Measurements from ENCODE around the gene GPX7. TPM values are rescaled to one million over a fixed set of nuclear protein-coding genes. Genes with fewer than 3 reads are reported as not detected.
A peak's percentile ranks its signal among the peaks of the same experiment; 100 is the strongest.

GPX7 gene
- total and polyA plus RNA-seq, 5 donors from 2014 or later = 12.3 to 43.5 (median 34.5) TPM

- H3K27ac ChIP-seq (ENCODE audit: insufficient read depth, low read length, poor library complexity, severe bottlenecking) = no peak overlapping the region
- peaks cover 10 to 38% (median 18%) of the 10 kb centered on the region in 4 donors for H3K4me1 Mint-ChIP-seq
- H3K9me3 ChIP-seq (ENCODE audit: control insufficient read depth in 2 of 2, low read length in 2 of 2) = no peaks in the 10 kb centered on the region
- ATAC-seq (ENCODE audit: low read depth in 2 of 2) (no peak), DNase-seq (no peak)
- no peaks in the 10 kb centered on the region for H3K4me1 ChIP-seq (ENCODE audit: control insufficient read depth, insufficient read depth, low read length, poor library complexity, severe bottlenecking)
- H3K4me3 Mint-ChIP-seq = no peak overlapping the region
- peaks cover 4% of the 10 kb centered on the region for H3K27me3 Mint-ChIP-seq
- peaks cover 27% of the 10 kb centered on the region for H3K36me3 Mint-ChIP-seq
- H3K27me3 ChIP-seq (ENCODE audit: control insufficient read depth, insufficient read depth, low read length) = no peaks in the 10 kb centered on the region
- H3K36me3 ChIP-seq (ENCODE audit: control insufficient read depth, insufficient read depth, low read length) = no peaks in the 10 kb centered on the region
- H3K4me3 ChIP-seq (ENCODE audit: low read depth, low read length) = no peak overlapping the region
- peaks cover 0 to 2% (median 0%) of the 10 kb centered on the region in 7 donors for H3K9me3 Mint-ChIP-seq
- H3K27ac Mint-ChIP-seq = no peak overlapping the region
Observed at GRCh38 chr1:52615489-52616042, 13.4 kb downstream of the GPX7 start.

GRCh38 chr1:52621950-52622349 lies 19.8 kb downstream of the GPX7 start:
- no peaks in the 10 kb centered on the region for H3K4me1 ChIP-seq (ENCODE audit: control insufficient read depth, insufficient read depth, low read length, poor library complexity, severe bottlenecking)
- DNase-seq (no peak), ATAC-seq (ENCODE audit: low read depth in 2 of 2) (no peak)
- H3K9me3 Mint-ChIP-seq = peaks cover 0 to 4% (median 0%) of the 10 kb centered on the region in 7 donors
- H3K4me3 Mint-ChIP-seq = no peak overlapping the region
- no peak overlapping the region for H3K27ac ChIP-seq (ENCODE audit: insufficient read depth, low read length, poor library complexity, severe bottlenecking)
- H3K4me3 ChIP-seq (ENCODE audit: low read depth, low read length) = no peak overlapping the region
- H3K27ac Mint-ChIP-seq = no peak overlapping the region
- no peaks in the 10 kb centered on the region for H3K27me3 Mint-ChIP-seq
- peaks cover 8 to 28% (median 12%) of the 10 kb centered on the region in 4 donors for H3K4me1 Mint-ChIP-seq
- H3K36me3 Mint-ChIP-seq = peaks cover 13% of the 10 kb centered on the region
- H3K27me3 ChIP-seq (ENCODE audit: control insufficient read depth, insufficient read depth, low read length) = no peaks in the 10 kb centered on the region
- peaks cover 3% of the 10 kb centered on the region in 2 experiments for H3K9me3 ChIP-seq (ENCODE audit: control insufficient read depth in 2 of 2, low read length in 2 of 2)
- no peaks in the 10 kb centered on the region for H3K36me3 ChIP-seq (ENCODE audit: control insufficient read depth, insufficient read depth, low read length)

GRCh38 chr1:52623812-52624211 lies 21.6 kb downstream of the GPX7 start:
- peaks cover 9 to 29% (median 14%) of the 10 kb centered on the region in 4 donors for H3K4me1 Mint-ChIP-seq
- ATAC-seq (ENCODE audit: low read depth in 2 of 2) (no peak), DNase-seq (no peak)
- Histone ChIP-seq H3K9me3 (ENCODE audit: control insufficient read depth in 2 of 2, low read length in 2 of 2) (peaks cover 3% of the 10 kb centered on the region in 2 experiments), H3K27ac (ENCODE audit: insufficient read depth, low read length, poor library complexity, severe bottlenecking) (no peak overlapping the region), H3K4me3 (ENCODE audit: low read depth, low read length) (no peak overlapping the region), H3K4me1 (ENCODE audit: control insufficient read depth, insufficient read depth, low read length, poor library complexity, severe bottlenecking) (no peaks in the 10 kb centered on the region), H3K36me3 (ENCODE audit: control insufficient read depth, insufficient read depth, low read length) (no peaks in the 10 kb centered on the region), H3K27me3 (ENCODE audit: control insufficient read depth, insufficient read depth, low read length) (no peaks in the 10 kb centered on the region)
- peaks cover 4% of the 10 kb centered on the region for H3K27me3 Mint-ChIP-seq
- peaks cover 7% of the 10 kb centered on the region for H3K36me3 Mint-ChIP-seq
- H3K27ac Mint-ChIP-seq = no peak overlapping the region
- no peak overlapping the region for H3K4me3 Mint-ChIP-seq
- peaks cover 0 to 4% (median 0%) of the 10 kb centered on the region in 7 donors for H3K9me3 Mint-ChIP-seq

- Histone ChIP-seq H3K4me3 (ENCODE audit: low read depth, low read length) (no peak overlapping the region), H3K9me3 (ENCODE audit: control insufficient read depth in 2 of 2, low read length in 2 of 2) (peaks cover 0 to under 1% of the 10 kb centered on the region in 2 experiments), H3K4me1 (ENCODE audit: control insufficient read depth, insufficient read depth, low read length, poor library complexity, severe bottlenecking) (peaks cover 8% of the 10 kb centered on the region), H3K36me3 (ENCODE audit: control insufficient read depth, insufficient read depth, low read length) (no peaks in the 10 kb centered on the region), H3K27ac (ENCODE audit: insufficient read depth, low read length, poor library complexity, severe bottlenecking) (no peak overlapping the region), H3K27me3 (ENCODE audit: control insufficient read depth, insufficient read depth, low read length) (no peaks in the 10 kb centered on the region)
- H3K36me3 Mint-ChIP-seq = peaks cover 4% of the 10 kb centered on the region
- peaks cover 8% of the 10 kb centered on the region for H3K27me3 Mint-ChIP-seq
- H3K9me3 Mint-ChIP-seq = peaks cover 0 to 1% (median 0%) of the 10 kb centered on the region in 7 donors
- peaks cover 10 to 42% (median 16%) of the 10 kb centered on the region in 4 donors for H3K4me1 Mint-ChIP-seq
- H3K4me3 Mint-ChIP-seq = no peak overlapping the region
- ATAC-seq (ENCODE audit: low read depth in 2 of 2) (no peak), DNase-seq (no peak)
- H3K27ac Mint-ChIP-seq = peak overlapping the region in 1 of 3 donors; percentile 3
Observed at GRCh38 chr1:52627028-52627427, 24.9 kb downstream of the GPX7 start.

- H3K27me3 Mint-ChIP-seq = peaks cover 10% of the 10 kb centered on the region
- no peak overlapping the region for H3K4me3 ChIP-seq (ENCODE audit: low read depth, low read length)
- peaks cover 23% of the 10 kb centered on the region for H3K4me1 ChIP-seq (ENCODE audit: control insufficient read depth, insufficient read depth, low read length, poor library complexity, severe bottlenecking)
- H3K27ac Mint-ChIP-seq = peak overlapping the region in 1 of 3 donors; percentile 82
- no peaks in the 10 kb centered on the region for H3K27me3 ChIP-seq (ENCODE audit: control insufficient read depth, insufficient read depth, low read length)
- peaks cover 0 to 1% (median 0%) of the 10 kb centered on the region in 7 donors for H3K9me3 Mint-ChIP-seq
- DNase-seq = no peak
- peaks cover 4% of the 10 kb centered on the region for H3K36me3 Mint-ChIP-seq
- ATAC-seq (ENCODE audit: low read depth in 2 of 2) = no peak
- H3K4me1 Mint-ChIP-seq = peaks cover 10 to 51% (median 19%) of the 10 kb centered on the region in 4 donors
- no peak overlapping the region for H3K27ac ChIP-seq (ENCODE audit: insufficient read depth, low read length, poor library complexity, severe bottlenecking)
- H3K4me3 Mint-ChIP-seq = peak overlapping the region in 1 of 4 donors; percentile 28
- no peaks in the 10 kb centered on the region for H3K9me3 ChIP-seq (ENCODE audit: control insufficient read depth in 2 of 2, low read length in 2 of 2)
- no peaks in the 10 kb centered on the region for H3K36me3 ChIP-seq (ENCODE audit: control insufficient read depth, insufficient read depth, low read length)
Observed at GRCh38 chr1:52628614-52629324, 26.6 kb downstream of the GPX7 start.

- peak overlapping the region in 2 of 4 donors; percentile 3 to 28 for H3K4me3 Mint-ChIP-seq
- ATAC-seq (ENCODE audit: low read depth in 2 of 2) (no peak), DNase-seq (no peak)
- Histone ChIP-seq H3K27me3 (ENCODE audit: control insufficient read depth, insufficient read depth, low read length) (no peaks in the 10 kb centered on the region), H3K4me1 (ENCODE audit: control insufficient read depth, insufficient read depth, low read length, poor library complexity, severe bottlenecking) (peaks cover 28% of the 10 kb centered on the region), H3K4me3 (ENCODE audit: low read depth, low read length) (no peak overlapping the region), H3K27ac (ENCODE audit: insufficient read depth, low read length, poor library complexity, severe bottlenecking) (no peak overlapping the region), H3K36me3 (ENCODE audit: control insufficient read depth, insufficient read depth, low read length) (no peaks in the 10 kb centered on the region), H3K9me3 (ENCODE audit: control insufficient read depth in 2 of 2, low read length in 2 of 2) (no peaks in the 10 kb centered on the region)
- H3K27me3 Mint-ChIP-seq = peaks cover 10% of the 10 kb centered on the region
- H3K4me1 Mint-ChIP-seq = peaks cover 10 to 56% (median 24%) of the 10 kb centered on the region in 4 donors
- peak overlapping the region in 1 of 3 donors; percentile 82 for H3K27ac Mint-ChIP-seq
- H3K9me3 Mint-ChIP-seq = peaks cover 0 to 1% (median 0%) of the 10 kb centered on the region in 7 donors
- peaks cover 4% of the 10 kb centered on the region for H3K36me3 Mint-ChIP-seq
Observed at GRCh38 chr1:52629325-52629643, 27.1 kb downstream of the GPX7 start.

GRCh38 chr1:52629667-52630066 lies 27.5 kb downstream of the GPX7 start:
- no peak overlapping the region for H3K4me3 Mint-ChIP-seq
- no peaks in the 10 kb centered on the region for H3K36me3 ChIP-seq (ENCODE audit: control insufficient read depth, insufficient read depth, low read length)
- peaks cover 0 to 1% (median 0%) of the 10 kb centered on the region in 7 donors for H3K9me3 Mint-ChIP-seq
- peaks cover 32% of the 10 kb centered on the region for H3K4me1 ChIP-seq (ENCODE audit: control insufficient read depth, insufficient read depth, low read length, poor library complexity, severe bottlenecking)
- peaks cover 10 to 60% (median 28%) of the 10 kb centered on the region in 4 donors for H3K4me1 Mint-ChIP-seq
- no peaks in the 10 kb centered on the region for H3K27me3 ChIP-seq (ENCODE audit: control insufficient read depth, insufficient read depth, low read length)
- DNase-seq = no peak
- no peaks in the 10 kb centered on the region for H3K9me3 ChIP-seq (ENCODE audit: control insufficient read depth in 2 of 2, low read length in 2 of 2)
- no peak for ATAC-seq (ENCODE audit: low read depth in 2 of 2)
- peaks cover 5% of the 10 kb centered on the region for H3K36me3 Mint-ChIP-seq
- no peak overlapping the region for H3K27ac ChIP-seq (ENCODE audit: insufficient read depth, low read length, poor library complexity, severe bottlenecking)
- no peak overlapping the region for H3K4me3 ChIP-seq (ENCODE audit: low read depth, low read length)
- H3K27ac Mint-ChIP-seq = peak overlapping the region in 1 of 3 donors; percentile 82
- H3K27me3 Mint-ChIP-seq = peaks cover 10% of the 10 kb centered on the region

Data from CD4-positive, CD25-positive, alpha-beta regulatory T cell (primary cell).